ENCODE measurements around the gene ADH6.

ADH6 gene

DNA sequence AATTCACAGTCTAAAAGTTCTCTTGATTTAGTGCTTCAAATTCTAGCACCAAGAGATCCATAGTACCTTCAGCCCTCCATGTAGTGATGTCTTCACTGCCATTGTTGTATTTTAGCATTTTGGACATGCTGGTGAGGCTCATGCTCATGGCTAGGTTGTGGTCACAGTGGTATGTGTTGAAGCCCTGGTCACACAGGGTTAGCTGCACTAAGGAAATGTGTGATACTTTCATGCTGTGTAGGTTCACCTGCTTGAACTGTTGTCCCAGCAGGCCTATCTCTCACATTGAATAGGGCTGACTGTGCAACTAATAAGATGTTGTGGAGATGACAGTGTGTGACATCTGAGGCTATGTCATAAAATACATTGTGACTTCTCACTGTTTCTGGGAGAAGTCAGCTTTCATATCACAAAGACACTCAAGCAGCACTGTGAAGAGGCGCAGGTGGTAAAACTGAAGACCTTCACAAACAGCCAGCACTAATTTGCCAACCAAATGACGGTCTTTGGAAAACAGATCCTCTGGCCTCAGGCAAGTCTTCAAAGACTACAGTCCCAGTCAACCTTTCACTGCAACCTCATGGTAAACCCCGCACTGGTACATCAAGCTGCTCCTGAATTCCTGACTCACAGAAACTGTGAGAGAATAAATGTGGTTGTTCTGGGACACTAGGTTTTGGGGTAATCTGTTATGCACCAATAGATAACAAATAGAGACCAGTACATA lies 57.5 kb downstream of the ADH6 start:
- Histone ChIP-seq H3K4me1 (ENCODE audit: control insufficient read depth, insufficient read depth, low read length) (no peaks in the 10 kb centered on the region), H3K4me3 (ENCODE audit: insufficient read depth, low read depth, low read length) (no peak overlapping the region), H3K36me3 (ENCODE audit: control insufficient read depth, insufficient read depth, low read length) (no peaks in the 10 kb centered on the region), H3K27me3 (ENCODE audit: control insufficient read depth, insufficient read depth, low read length, poor library complexity, severe bottlenecking) (no peaks in the 10 kb centered on the region), H3K27ac (ENCODE audit: insufficient read depth, low read depth, low read length, poor library complexity, severe bottlenecking) (no peak overlapping the region), H3K9me3 (ENCODE audit: control insufficient read depth, low read length) (no peaks in the 10 kb centered on the region)
- 78 to 82% methylated on average over 2 to 3 of the region's 3 CpGs for WGBS, 2 experiments

DNA sequence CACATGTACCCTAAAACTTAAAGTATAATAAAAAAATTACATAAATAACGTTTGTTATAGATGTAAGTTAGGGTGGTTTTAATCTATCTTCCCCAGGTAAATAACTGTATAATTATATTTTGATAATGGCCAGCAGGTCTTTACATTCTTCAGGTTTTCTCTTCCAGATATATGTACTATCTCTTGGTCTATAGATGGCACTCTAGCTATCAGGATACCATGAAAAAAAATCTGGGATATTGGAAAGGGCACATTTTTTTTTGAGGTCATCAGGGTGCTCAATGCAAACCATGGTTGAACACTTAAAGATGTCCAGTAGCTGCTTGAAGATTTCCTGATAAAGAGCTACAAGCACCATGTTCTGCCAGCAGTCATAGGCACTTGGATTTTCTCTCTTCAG lies 59.3 kb downstream of the ADH6 start:
- no peaks in the 10 kb centered on the region for H3K4me1 ChIP-seq (ENCODE audit: control insufficient read depth, insufficient read depth, low read length)
- no peaks in the 10 kb centered on the region for H3K9me3 ChIP-seq (ENCODE audit: control insufficient read depth, low read length)
- H3K36me3 ChIP-seq (ENCODE audit: control insufficient read depth, insufficient read depth, low read length): no peaks in the 10 kb centered on the region
- H3K4me3 ChIP-seq (ENCODE audit: insufficient read depth, low read depth, low read length): no peak overlapping the region
- H3K27ac ChIP-seq (ENCODE audit: insufficient read depth, low read depth, low read length, poor library complexity, severe bottlenecking): no peak overlapping the region
- no peaks in the 10 kb centered on the region for H3K27me3 ChIP-seq (ENCODE audit: control insufficient read depth, insufficient read depth, low read length, poor library complexity, severe bottlenecking)
- no CpG with 5 or more reads among the region's 1 CpG for WGBS, 2 experiments

GRCh38 chr4:99157478-99157935 lies 61.5 kb downstream of the ADH6 start:
- H3K9me3 ChIP-seq (ENCODE audit: control insufficient read depth, low read length): no peaks in the 10 kb centered on the region
- H3K4me3 ChIP-seq (ENCODE audit: insufficient read depth, low read depth, low read length): no peak overlapping the region
- WGBS, 2 experiments: 82 to 100% methylated on average over 2 to 3 of the region's 3 CpGs
- H3K27ac ChIP-seq (ENCODE audit: insufficient read depth, low read depth, low read length, poor library complexity, severe bottlenecking): no peak overlapping the region
- no peaks in the 10 kb centered on the region for H3K4me1 ChIP-seq (ENCODE audit: control insufficient read depth, insufficient read depth, low read length)
- no peaks in the 10 kb centered on the region for H3K36me3 ChIP-seq (ENCODE audit: control insufficient read depth, insufficient read depth, low read length)
- no peaks in the 10 kb centered on the region for H3K27me3 ChIP-seq (ENCODE audit: control insufficient read depth, insufficient read depth, low read length, poor library complexity, severe bottlenecking)

- H3K36me3 ChIP-seq (ENCODE audit: control insufficient read depth, insufficient read depth, low read length): no peaks in the 10 kb centered on the region
- no peaks in the 10 kb centered on the region for H3K9me3 ChIP-seq (ENCODE audit: control insufficient read depth, low read length)
- 100% methylated on average over 1 of the region's 1 CpG for WGBS, 2 experiments
- H3K27ac ChIP-seq (ENCODE audit: insufficient read depth, low read depth, low read length, poor library complexity, severe bottlenecking): no peak overlapping the region
- no peaks in the 10 kb centered on the region for H3K4me1 ChIP-seq (ENCODE audit: control insufficient read depth, insufficient read depth, low read length)
- no peaks in the 10 kb centered on the region for H3K27me3 ChIP-seq (ENCODE audit: control insufficient read depth, insufficient read depth, low read length, poor library complexity, severe bottlenecking)
- no peak overlapping the region for H3K4me3 ChIP-seq (ENCODE audit: insufficient read depth, low read depth, low read length)
Observed at GRCh38 chr4:99156992-99157391, 62.1 kb downstream of the ADH6 start.

DNA sequence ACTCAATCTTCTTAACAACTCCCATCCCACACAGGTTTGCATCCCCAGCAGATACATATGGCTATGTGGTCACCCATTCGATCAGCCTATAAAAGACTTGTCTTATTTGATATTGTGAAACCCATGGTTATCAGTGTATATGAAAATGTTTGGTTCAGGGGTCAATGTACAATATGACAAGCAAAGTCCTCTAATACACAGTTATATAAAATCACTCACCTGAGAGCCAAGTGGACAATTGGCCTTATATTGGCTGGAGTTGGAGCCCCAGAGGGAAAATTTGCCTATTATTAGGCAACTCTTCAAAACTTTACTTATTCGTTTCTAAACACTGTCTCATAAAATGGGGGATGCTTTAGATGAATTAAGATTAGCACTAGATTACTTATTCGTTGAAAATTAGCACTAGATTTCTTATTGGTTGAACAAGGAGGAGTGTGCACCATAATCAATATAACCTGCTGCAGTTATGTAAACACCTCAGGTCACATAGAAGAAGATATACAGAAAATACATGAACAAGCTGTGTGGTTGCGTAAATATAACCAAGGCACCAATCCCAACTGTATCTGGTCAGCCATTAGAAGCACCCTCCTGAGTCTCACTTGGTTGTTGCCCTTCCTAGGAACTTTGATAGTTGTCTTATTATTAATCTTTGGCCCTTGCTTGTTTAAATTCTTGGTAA lies 64.2 kb downstream of the ADH6 start:
- Histone ChIP-seq H3K4me1 (ENCODE audit: control insufficient read depth, insufficient read depth, low read length) (no peaks in the 10 kb centered on the region), H3K27ac (ENCODE audit: insufficient read depth, low read depth, low read length, poor library complexity, severe bottlenecking) (no peak overlapping the region), H3K4me3 (ENCODE audit: insufficient read depth, low read depth, low read length) (no peak overlapping the region), H3K9me3 (ENCODE audit: control insufficient read depth, low read length) (no peaks in the 10 kb centered on the region), H3K36me3 (ENCODE audit: control insufficient read depth, insufficient read depth, low read length) (no peaks in the 10 kb centered on the region), H3K27me3 (ENCODE audit: control insufficient read depth, insufficient read depth, low read length, poor library complexity, severe bottlenecking) (no peaks in the 10 kb centered on the region)
- 100% methylated on average over 1 to 3 of the region's 4 CpGs for WGBS, 2 experiments
